OCI-LY3 (cell line): Measurements from ENCODE around the gene ARHGEF17.

Experiments used
- CTCF ChIP-seq: fragments of 200-600, 300-600 bp; sonication (generic); IDR thresholded peaks from 2 replicates; pipeline ENCODE4 v1.5.1; 2014; ENCODE audit warnings: antibody characterized with exemption, low read length, low read depth
- EZH2phosphoT487 ChIP-seq: fragments of 200-600 bp; shearing (Covaris generic); IDR thresholded peaks from 2 replicates; pipeline ENCODE4 v1.6.1; 2018; ENCODE audit warnings: antibody characterized with exemption, mixed run types, low read depth

- TF ChIP-seq CTCF (no peak), EZH2phosphoT487 (no peak)
Observed at GRCh38 chr11:73386546-73386945, 78.5 kb downstream of the ARHGEF17 start.
